NCI-H524 treated with DMSO at 0.1 percent for 48 hours (cell line): ENCODE results near the gene PCDHB16.
"Not testable (repeated sequence)": the region's sequence is repeated elsewhere in the genome, so short reads cannot be mapped to it uniquely, and the experiment has no call there.

Source experiments
- DNase-seq: peaks from one replicate; lab custom pipeline; 2025; lab: John Stamatoyannopoulos, UW

The PCDHB16 gene

DNA sequence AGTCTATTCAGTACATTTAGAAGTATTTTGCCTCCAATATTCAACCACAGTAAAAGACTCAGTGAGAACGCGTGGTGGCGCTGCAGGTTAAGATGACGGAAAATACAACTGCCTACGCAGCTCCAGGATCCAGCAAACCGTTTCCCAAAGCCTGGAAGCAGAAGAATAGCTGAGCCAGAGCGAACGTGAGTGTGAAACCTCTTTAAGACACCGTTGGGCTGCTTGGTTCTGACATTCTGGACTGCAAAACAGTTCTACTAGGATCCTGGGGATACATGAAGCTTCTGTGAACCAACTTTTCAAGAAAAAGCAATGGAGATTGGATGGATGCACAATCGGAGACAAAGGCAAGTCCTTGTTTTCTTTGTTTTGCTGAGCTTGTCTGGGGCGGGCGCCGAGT lies at the start of gene PCDHB16:
Gene PCDHB16 (plus strand): TSS at position 140 of the 400 bp plus-strand sequence. CDS start 173 bp downstream, at position 313.
- DNase-seq, result no peak

DNA sequence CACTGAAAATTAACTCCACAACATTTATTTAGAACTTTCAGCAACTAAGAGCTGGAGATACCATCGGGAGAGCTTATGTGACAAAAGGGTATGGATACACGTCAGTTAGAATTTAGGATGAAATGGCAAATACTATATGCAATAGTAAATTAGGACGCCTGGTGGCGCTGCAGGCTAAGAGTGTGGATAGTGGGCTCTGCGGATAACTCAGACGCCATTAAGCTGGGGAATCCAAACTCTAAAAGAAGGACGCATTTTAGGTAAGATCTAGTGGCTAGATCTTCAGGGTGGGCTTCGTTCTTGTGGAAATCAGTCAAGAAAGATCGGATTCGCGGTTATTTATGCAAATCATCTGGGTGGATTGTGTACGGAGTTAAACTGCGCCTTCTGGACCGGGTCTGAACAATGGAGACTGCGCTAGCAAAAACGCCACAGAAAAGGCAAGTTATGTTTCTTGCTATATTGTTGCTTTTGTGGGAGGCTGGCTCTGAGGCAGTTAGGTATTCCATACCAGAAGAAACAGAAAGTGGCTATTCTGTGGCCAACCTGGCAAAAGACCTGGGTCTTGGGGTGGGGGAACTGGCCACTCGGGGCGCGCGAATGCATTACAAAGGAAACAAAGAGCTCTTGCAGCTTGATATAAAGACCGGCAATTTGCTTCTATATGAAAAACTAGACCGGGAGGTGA lies 47.0 kb upstream of the PCDHB16 start, which contains the start of gene PCDHB5:
Gene PCDHB5 (plus strand): TSS at position 177 of the 688 bp plus-strand sequence. CDS start 229 bp downstream, at position 406.
- no peak for DNase-seq

DNA sequence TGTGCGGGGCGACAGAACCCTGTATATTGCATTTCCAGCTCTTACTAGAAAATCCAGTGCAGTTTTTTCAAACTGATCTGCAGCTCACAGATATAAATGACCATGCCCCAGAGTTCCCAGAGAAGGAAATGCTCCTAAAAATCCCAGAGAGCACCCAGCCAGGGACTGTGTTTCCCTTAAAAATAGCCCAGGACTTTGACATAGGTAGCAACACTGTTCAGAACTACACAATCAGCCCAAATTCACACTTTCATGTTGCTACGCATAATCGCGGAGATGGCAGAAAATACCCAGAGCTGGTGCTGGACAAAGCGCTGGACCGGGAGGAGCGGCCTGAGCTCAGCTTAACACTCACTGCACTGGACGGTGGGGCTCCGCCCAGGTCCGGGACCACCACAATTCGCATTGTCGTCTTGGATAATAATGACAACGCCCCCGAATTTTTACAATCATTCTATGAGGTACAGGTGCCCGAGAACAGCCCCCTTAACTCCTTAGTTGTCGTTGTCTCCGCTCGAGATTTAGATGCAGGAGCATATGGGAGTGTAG lies 46.4 kb upstream of the PCDHB16 start:
- DNase-seq, result no peak

DNA sequence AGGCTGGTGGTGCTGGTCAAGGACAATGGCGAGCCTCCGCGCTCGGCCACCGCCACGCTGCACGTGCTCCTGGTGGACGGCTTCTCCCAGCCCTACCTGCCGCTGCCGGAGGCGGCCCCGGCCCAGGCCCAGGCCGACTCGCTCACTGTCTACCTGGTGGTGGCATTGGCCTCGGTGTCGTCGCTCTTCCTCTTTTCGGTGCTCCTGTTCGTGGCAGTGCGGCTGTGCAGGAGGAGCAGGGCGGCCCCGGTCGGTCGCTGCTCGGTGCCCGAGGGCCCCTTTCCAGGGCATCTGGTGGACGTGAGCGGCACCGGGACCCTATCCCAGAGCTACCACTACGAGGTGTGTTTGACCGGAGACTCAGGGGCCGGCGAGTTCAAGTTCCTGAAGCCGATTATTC lies 44.8 kb upstream of the PCDHB16 start:
- DNase-seq, result not testable (repeated sequence)

DNA sequence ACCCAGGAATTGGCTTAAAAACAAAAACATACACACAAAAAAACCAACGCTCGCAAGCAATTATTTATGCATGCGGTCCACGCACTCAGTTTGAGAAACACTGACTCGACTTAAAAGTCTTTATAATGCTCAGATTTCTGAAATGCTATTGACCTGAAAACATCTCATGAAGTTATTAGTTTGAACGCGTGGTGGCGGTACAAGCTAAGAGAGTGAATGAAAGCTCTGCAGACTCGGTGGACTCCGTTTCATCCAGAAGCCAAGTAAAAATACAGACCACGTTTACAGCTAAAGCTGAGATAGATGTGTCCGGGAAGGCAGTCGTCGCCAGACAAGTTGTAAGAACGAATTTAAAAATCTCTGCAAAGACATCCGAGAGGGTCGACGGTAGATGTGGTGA lies 32.4 kb upstream of the PCDHB16 start, which contains the start of gene PCDHB6:
Gene PCDHB6 (plus strand): TSS at position 246 of the 400 bp plus-strand sequence. CDS start 201 bp downstream, outside the sequence.
- DNase-seq, result no peak

DNA sequence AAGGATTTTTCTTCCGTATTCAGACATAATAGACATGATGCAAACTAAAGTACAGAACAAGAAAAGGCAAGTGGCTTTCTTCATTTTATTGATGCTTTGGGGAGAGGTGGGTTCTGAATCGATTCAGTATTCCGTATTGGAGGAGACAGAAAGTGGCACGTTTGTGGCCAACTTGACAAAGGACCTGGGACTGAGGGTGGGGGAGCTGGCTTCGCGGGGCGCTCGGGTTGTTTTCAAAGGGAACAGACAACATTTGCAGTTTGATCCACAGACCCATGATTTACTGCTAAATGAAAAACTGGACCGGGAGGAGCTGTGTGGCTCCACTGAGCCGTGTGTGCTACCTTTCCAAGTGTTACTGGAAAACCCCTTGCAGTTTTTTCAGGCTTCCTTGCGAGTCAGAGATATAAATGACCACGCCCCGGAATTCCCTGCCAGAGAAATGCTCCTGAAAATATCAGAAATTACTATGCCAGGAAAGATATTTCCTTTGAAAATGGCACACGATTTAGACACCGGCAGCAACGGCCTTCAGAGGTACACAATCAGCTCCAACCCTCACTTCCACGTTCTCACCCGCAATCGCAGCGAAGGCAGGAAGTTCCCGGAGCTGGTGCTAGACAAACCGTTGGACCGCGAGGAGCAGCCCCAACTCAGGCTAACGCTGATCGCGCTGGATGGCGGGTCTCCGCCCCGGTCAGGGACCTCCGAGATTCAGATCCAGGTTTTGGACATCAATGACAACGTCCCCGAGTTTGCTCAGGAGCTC lies 31.8 kb upstream of the PCDHB16 start:
- no peak for DNase-seq

DNA sequence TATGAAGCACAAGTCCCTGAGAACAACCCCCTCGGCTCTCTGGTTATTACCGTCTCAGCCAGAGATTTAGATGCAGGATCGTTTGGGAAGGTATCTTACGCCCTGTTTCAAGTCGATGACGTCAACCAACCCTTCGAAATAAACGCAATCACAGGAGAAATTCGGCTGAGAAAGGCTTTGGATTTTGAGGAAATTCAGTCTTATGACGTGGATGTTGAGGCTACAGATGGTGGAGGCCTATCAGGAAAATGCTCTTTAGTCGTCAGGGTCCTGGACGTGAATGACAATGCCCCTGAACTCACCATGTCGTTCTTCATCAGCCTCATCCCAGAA lies 31.2 kb upstream of the PCDHB16 start:
- no peak for DNase-seq

DNA sequence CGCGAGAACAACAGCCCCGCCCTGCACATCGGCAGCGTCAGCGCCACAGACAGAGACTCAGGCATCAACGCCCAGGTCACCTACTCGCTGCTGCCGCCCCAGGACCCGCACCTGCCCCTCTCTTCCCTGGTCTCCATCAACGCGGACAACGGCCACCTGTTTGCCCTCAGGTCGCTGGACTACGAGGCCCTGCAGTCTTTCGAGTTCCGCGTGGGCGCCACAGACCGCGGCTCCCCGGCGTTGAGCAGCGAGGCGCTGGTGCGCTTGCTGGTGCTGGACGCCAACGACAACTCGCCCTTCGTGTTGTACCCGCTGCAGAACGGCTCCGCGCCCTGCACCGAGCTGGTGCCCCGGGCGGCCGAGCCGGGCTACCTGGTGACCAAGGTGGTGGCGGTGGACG lies 30.6 kb upstream of the PCDHB16 start:
- DNase-seq, result not testable (repeated sequence)

DNA sequence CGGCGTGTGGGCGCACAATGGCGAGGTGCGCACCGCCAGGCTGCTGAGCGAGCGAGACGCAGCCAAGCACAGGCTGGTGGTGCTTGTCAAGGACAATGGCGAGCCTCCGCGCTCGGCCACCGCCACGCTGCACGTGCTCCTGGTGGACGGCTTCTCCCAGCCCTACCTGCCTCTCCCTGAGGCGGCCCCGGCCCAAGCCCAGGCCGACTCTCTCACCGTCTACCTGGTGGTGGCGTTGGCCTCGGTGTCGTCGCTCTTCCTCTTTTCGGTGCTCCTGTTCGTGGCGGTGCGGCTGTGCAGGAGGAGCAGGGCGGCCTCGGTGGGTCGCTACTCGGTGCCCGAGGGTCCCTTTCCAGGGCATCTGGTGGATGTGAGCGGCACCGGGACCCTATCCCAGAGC lies 30.1 kb upstream of the PCDHB16 start:
- DNase-seq, result not testable (repeated sequence)

DNA sequence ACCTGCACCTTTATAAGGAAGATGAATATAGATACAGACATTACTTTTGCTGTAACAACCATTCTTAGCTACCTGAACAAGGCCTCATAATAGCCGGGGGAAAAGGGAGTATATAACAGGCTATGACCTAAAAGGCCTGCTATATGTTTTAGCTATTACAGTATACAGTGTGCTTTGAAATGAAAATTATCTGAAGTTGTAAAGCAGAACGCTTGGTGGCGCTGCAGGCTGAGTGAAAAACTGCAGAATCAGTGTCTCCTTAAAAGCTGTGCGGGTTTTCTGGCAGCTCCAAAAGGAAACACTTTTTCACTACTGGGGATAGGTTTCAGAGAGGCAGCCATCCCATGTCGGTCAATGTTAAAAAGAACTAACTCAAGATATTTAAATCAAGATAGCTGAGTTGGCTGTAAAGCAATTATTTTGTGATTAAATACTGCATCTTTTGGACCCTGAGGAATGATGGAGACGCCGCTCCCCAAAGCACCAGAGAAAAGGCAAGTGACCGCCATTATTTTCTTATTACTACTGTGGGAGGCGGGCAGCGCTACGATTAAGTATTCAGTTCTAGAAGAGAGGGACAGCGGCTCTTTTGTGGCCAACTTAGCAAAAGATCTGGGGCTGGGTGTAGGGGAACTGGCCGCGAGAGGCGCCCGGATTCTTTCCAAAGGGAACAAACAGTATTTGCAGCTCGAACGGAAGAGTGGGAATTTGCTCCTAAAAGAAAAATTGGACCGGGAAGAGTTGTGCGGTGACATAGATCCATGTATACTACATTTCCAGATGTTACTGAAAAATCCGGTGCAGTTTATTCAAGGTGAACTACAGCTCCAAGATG lies 26.4 kb upstream of the PCDHB16 start:
- no peak for DNase-seq

DNA sequence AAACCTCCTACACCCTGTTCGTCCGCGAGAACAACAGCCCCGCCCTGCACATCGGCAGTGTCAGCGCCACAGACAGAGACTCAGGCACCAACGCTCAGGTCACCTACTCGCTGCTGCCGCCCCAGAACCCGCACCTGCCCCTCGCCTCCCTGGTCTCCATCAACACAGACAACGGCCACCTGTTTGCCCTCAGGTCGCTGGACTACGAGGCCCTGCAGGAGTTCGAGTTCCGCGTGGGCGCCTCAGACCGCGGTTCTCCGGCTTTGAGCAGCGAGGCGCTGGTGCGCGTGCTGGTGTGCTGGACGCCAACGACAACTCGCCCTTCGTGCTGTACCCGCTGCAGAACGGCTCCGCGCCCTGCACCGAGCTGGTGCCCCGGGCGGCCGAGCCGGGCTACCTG lies 24.8 kb upstream of the PCDHB16 start:
- DNase-seq, result not testable (repeated sequence)

DNA sequence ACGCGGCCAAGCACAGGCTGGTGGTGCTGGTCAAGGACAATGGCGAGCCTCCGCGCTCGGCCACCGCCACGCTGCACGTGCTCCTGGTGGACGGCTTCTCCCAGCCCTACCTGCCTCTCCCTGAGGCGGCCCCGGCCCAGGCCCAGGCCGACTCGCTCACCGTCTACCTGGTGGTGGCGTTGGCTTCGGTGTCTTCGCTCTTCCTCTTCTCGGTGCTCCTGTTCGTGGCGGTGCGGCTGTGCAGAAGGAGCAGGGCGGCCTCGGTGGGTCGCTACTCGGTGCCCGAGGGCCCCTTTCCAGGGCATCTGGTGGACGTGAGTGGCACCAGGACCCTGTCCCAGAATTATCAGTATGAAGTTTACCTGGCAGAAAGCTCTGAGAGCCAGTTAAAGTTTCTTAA lies 24.3 kb upstream of the PCDHB16 start:
- DNase-seq, result not testable (repeated sequence)

DNA sequence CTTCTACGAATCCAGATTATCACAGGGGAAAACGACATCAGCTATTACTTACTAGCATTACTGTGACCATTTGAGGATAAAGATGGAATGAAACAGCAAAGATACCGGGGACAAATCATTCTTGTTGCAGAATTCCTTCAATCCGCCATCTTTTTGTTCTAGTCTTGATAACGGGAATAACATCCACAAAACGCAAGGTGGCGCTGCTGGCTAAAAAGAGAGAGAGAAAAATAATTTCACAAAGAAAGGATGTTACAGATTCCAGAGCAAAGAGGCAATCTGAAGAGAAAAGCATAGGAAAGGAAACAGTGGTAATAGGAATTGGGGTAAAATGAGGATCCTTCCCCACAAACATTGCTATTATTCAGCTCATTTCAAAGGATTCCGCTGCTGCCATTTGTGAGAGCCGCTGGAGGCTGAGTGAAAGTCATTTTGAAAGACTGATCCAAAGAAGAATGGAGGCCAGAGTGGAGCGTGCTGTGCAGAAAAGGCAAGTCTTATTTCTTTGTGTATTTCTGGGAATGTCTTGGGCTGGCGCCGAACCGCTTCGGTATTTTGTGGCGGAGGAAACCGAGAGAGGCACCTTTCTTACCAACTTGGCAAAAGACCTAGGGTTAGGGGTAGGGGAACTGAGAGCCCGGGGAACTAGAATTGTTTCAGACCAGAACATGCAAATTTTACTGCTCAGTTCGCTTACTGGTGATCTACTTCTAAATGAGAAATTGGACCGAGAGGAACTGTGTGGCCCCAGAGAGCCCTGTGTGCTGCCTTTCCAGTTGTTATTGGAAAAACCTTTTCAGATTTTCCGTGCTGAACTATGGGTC lies 9.6 kb upstream of the PCDHB16 start, which contains the start of gene PCDHB7:
Gene PCDHB7 (plus strand): TSS at position 264 of the 824 bp plus-strand sequence. CDS start 192 bp downstream, at position 456.
- DNase-seq, result no peak

DNA sequence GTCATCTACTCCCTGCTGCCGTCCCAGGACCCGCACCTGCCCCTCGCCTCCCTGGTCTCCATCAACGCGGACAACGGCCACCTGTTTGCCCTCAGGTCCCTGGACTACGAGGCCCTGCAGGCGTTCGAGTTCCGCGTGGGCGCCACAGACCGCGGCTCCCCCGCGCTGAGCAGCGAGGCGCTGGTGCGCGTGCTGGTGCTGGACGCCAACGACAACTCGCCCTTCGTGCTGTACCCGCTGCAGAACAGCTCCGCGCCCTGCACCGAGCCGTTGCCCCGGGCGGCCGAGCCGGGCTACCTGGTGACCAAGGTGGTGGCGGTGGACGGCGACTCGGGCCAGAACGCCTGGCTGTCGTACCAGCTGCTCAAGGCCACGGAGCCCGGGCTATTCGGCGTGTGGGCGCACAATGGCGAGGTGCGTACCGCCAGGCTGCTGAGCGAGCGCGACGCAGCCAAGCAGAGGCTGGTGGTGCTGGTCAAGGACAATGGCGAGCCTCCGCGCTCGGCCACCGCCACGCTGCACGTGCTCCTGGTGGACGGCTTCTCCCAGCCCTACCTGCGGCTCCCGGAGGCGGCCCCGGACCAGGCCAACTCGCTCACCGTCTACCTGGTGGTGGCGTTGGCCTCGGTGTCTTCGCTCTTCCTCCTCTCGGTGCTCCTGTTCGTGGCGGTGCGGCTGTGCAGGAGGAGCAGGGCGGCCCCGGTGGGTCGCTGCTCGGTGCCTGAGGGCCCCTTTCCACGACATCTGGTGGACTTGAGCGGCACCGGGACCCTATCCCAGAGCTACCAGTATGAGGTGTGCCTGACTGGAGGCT lies 7.7 kb upstream of the PCDHB16 start:
- DNase-seq, result not testable (repeated sequence)

DNA sequence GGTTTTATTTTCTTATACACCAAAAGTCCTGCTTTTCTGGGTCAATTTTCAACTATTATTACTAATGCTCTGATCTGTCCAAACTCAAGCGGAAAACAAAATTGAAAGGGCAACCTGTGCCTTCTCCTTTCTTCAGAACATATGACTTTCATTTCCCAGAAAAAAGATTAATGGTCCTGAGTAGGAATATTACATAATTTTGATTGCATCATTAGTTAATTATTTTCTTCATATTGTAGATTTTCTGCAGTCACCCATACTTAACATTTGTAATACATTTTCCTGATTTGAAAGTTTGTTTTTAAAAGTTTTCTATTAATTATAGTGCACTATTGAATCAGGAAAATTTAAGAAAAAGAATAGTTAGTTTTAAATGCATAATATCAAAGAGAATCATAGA lies 6.3 kb upstream of the PCDHB16 start:
- DNase-seq, result no peak

DNA sequence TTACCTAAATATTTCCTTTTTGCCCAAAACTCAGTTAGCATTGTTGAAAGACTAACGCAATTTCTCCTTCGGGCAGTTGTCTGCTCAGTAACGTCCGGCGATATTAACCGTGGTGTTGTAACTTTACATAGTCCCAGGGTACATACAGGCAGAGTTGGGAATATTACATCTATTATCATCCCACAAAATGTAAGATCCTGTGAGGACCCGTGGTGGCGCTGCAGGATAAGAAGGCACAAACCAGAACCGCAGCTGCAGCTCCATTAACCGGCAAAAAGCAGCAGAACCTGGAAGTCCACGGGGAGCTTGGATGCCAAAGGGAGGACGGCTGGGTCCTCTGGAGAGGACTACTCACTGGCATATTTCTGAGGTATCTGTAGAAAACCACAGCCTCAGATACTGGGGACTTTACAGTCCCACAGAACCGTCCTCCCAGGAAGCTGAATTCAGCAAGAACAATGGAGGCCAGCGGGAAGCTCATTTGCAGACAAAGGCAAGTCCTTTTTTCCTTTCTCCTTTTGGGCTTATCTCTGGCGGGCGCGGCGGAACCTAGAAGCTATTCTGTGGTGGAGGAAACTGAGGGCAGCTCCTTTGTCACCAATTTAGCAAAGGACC lies 4.5 kb upstream of the PCDHB16 start, which contains the start of gene PCDHB8:
Gene PCDHB8 (plus strand): TSS at position 214 of the 615 bp plus-strand sequence. CDS start 245 bp downstream, at position 459.
- not testable (repeated sequence) for DNase-seq

DNA sequence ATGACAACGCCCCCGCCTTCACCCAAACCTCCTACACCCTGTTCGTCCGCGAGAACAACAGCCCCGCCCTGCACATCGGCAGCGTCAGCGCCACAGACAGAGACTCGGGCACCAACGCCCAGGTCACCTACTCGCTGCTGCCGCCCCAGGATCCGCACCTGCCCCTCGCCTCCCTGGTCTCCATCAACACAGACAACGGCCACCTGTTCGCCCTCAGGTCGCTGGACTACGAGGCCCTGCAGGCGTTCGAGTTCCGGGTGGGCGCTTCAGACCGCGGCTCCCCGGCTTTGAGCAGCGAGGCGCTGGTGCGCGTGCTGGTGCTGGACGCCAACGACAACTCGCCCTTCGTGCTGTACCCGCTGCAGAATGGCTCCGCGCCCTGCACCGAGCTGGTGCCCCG lies 2.8 kb upstream of the PCDHB16 start:
- DNase-seq, result not testable (repeated sequence)

DNA sequence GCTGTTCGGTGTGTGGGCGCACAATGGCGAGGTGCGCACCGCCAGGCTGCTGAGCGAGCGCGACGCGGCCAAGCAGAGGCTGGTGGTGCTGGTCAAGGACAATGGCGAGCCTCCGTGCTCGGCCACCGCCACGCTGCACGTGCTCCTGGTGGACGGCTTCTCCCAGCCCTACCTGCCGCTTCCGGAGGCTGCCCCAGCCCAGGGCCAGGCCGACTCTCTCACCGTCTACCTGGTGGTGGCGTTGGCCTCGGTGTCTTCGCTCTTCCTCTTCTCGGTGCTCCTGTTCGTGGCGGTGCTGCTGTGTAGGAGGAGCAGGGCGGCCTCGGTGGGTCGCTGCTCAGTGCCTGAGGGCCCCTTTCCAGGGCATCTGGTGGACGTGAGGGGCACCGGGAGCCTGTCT lies 2.3 kb upstream of the PCDHB16 start:
- DNase-seq, result not testable (repeated sequence)

DNA sequence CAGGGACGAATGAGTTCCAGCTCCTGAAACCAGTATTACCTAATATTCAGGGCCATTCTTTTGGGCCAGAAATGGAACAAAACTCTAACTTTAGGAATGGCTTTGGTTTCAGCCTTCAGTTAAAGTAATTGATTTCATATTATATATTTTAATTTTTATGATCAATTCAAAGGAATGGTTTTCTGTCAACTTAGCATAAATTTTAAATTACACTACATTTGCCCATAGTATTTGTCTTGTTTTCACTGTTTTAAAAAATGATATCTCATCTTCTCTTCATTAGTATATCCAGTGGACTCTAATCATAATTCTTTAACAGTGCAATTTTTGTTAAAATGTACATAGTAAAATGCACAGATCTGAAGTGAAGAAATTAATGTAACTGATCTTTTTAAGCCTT lies 1.9 kb upstream of the PCDHB16 start:
- DNase-seq, result no peak
